Body of pancreas (tissue), 4 donors: ENCODE measurements around the gene INHBC. TPM values are rescaled to one million over a fixed set of nuclear protein-coding genes. Genes with fewer than 3 reads are reported as not detected.
"Not testable (repeated sequence)": the region's sequence is repeated elsewhere in the genome, so short reads cannot be mapped to it uniquely, and the experiment has no call there.

Experiments
- ATAC-seq: fragments of 150-250 bp; one replicate; pipeline ENCODE4 v1.9.1; 2016
- DNase-seq, 4 donors: peaks; one replicate each; pipeline ENCODE4 v3.0.0-alpha.2; 2019
- H3K27ac ChIP-seq, 4 donors: fragments of 200-600 bp; sonication (generic); 1 replicate in 3 of 4; 2 replicates in 1 of 4; pipeline versions ENCODE4 v1.5.1 to v1.6.1; 2016 to 2019; ENCODE audit warnings: mild to moderate bottlenecking in 1 of 4, mixed read lengths in 1 of 4, moderate library complexity in 1 of 4
- H3K27me3 ChIP-seq, 2 donors: fragments of 200-600 bp; sonication (generic); one replicate each; pipeline ENCODE4 v1.6.0; 2016; ENCODE audit warnings: mild to moderate bottlenecking in 1 of 2
- H3K36me3 ChIP-seq, 2 donors: fragments of 200-600 bp; sonication (generic); replicated peaks in 1 of 2; 2 replicates each; pipeline ENCODE4 v1.5.1; 2016; ENCODE audit warnings: low read depth in 2 of 2; ENCODE audit not compliant: insufficient read depth in 1 of 2
- H3K4me1 ChIP-seq: fragments of 200-600 bp; sonication (generic); one replicate; pipeline ENCODE4 v1.6.0; 2016
- H3K4me3 ChIP-seq, 2 donors: fragments of 200-600 bp; sonication (generic); 1 replicate in 1 of 2; 2 replicates in 1 of 2; pipeline ENCODE4 v1.5.1; 2016 to 2019
- H3K9me3 ChIP-seq, 3 donors: fragments of 200-600 bp; sonication (generic); 1 replicate in 2 of 3; 2 replicates in 1 of 3; pipeline ENCODE4 v1.5.1; 2016
- CTCF ChIP-seq, 7 experiments: fragments of 450-650 bp in 4 of 7; fragments of 200-600 bp in 3 of 7; sonication (generic) in 3 of 7; IDR thresholded peaks; one replicate each; pipeline ENCODE4 v1.5.1; 2016 to 2019; ENCODE audit warnings: antibody characterized with exemption in 7 of 7
- POLR2A ChIP-seq, 3 donors: fragments of 450-650 bp; IDR thresholded peaks; one replicate each; pipeline ENCODE4 v1.6.1; 2016; ENCODE audit warnings: antibody characterized with exemption in 3 of 3, mild to moderate bottlenecking in 2 of 3
- WGBS, 2 donors: methylation state at CpG; one replicate each; pipeline ENCODE4 v1.1.5; 2017; 5-methylcytosine and 5-hydroxymethylcytosine counted together
- intact Hi-C: fragments of 100-400 bp; cut with DNase I; formaldehyde crosslinking; loops from one replicate; pipeline ENCODE4 v1.15.1; 2023
- total RNA-seq, 2 donors: library from RNA; depleted of rRNA; stranded (reverse); fragments of >200 nt; gene quantifications; one replicate each; pipeline ENCODE4 v1.1.0, GENCODE V29; 2016

The INHBC gene
- total RNA-seq, 2 donors from 2014 or later: not detected

- no peaks in the 10 kb centered on the region for H3K27me3 ChIP-seq
- ATAC-seq: no peak
- no peaks in the 10 kb centered on the region for H3K9me3 ChIP-seq
- H3K4me3 ChIP-seq: no peak overlapping the region
- no peak overlapping the region for H3K27ac ChIP-seq
- WGBS, 2 donors: 53 to 95% methylated on average over 1 of the region's 1 CpG
- intact Hi-C loops: no loop called here
- TF ChIP-seq POLR2A (IDR thresholded peaks at IDR 0.05): no peak
- TF ChIP-seq CTCF (IDR thresholded peaks at IDR 0.05): no peak
- DNase-seq: no peak
- no peaks in the 10 kb centered on the region for H3K4me1 ChIP-seq
- H3K36me3 ChIP-seq: no peaks in the 10 kb centered on the region
These were observed 7.4 kb downstream of the INHBC start for GRCh38 chr12:57441846-57442427.

DNA sequence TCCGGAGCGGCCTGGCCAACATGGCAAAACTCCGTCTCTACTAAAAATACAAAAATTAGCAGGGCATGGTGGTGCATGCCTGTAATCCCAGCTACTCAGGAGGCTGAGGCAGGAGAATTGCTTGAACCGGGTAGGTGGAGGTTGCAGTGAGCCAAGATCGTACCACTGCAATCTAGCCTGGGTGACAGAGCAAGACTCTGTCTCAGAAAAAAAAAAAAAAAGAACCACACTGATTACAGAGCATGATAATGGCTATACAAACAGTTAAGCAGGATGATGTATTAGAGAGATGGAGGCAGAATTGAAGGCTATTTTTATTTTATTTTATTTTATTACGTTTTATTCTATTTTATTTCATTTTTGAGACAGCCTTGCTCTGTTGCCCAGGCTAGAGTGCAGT lies 9.8 kb downstream of the INHBC start:
- DNase-seq, H3K27me3 ChIP-seq, H3K4me3 ChIP-seq, H3K36me3 ChIP-seq, intact Hi-C loops, ATAC-seq, H3K9me3 ChIP-seq, H3K27ac ChIP-seq, H3K4me1 ChIP-seq: not testable (repeated sequence)
- 72 to 73% methylated on average over 6 of the region's 6 CpGs for WGBS, 2 donors

DNA sequence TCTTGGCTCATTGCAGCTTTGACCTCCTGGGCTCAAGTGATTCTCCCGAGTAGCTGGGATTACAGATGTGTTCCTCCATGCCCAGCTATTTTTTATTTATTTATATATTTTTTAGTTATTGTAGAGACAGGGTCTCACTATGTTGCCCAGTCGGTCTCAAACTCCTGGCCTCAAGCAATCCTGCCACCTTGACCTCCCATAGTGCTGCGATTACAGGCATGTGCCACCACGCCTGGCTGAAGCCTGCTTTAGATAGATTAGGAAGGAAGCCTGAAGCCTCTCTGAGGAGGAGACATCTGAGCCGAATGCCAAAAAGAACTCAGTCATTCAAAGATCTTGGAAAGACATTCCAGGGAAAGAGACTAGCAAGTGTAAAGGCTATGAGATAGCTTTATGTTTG lies 10.2 kb downstream of the INHBC start:
- 68 to 87% methylated on average over 5 of the region's 5 CpGs for WGBS, 2 donors
- no peaks in the 10 kb centered on the region for H3K9me3 ChIP-seq
- no peak for ATAC-seq
- H3K4me3 ChIP-seq: no peak overlapping the region
- no peak for TF ChIP-seq POLR2A (IDR thresholded peaks at IDR 0.05)
- TF ChIP-seq CTCF (IDR thresholded peaks at IDR 0.05): no peak
- intact Hi-C loops: no loop called here
- no peaks in the 10 kb centered on the region for H3K36me3 ChIP-seq
- DNase-seq: no peak
- H3K27me3 ChIP-seq: no peaks in the 10 kb centered on the region
- no peak overlapping the region for H3K27ac ChIP-seq
- H3K4me1 ChIP-seq: no peaks in the 10 kb centered on the region

DNA sequence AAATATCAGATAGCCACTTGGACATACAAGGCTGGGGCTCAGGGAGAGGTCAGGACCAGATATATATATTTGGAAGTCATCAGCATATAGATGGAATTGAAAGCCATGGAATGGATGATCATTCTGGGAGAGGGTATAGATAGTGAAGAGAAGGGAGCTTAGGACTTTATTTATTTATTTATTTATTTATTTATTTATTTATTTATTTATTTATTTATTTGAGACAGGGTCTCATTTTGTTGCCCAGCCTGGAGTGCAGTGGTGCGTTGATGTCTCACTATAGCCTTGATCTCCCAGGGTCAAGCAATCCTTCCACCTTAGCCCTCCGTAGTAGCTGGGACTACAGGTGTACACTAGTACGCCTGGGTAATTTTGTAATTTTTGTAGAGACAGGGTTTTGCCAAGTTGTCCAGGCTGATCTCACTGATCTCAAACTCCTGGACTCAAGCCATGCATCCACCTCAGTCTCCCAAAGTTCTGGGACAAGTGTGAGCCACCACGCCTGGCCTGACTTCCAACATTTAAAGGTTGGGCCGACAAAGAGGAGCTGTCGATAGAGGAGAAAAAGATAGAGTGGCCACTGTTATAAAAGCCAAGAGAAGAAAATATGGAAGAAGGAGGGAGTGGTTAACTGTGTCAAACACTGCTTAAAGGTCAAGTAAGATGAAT lies 11.8 kb downstream of the INHBC start:
- H3K4me3 ChIP-seq: no peak overlapping the region
- no peak for ATAC-seq
- intact Hi-C loops: no loop called here
- peaks cover 5% of the 10 kb centered on the region for H3K4me1 ChIP-seq
- no peaks in the 10 kb centered on the region for H3K36me3 ChIP-seq
- H3K27ac ChIP-seq: no peak overlapping the region
- 91 to 94% methylated on average over 6 of the region's 6 CpGs for WGBS, 2 donors
- TF ChIP-seq POLR2A (IDR thresholded peaks at IDR 0.05) (no peak), CTCF (IDR thresholded peaks at IDR 0.05) (no peak)
- no peak for DNase-seq
- no peaks in the 10 kb centered on the region for H3K9me3 ChIP-seq
- H3K27me3 ChIP-seq: no peaks in the 10 kb centered on the region

DNA sequence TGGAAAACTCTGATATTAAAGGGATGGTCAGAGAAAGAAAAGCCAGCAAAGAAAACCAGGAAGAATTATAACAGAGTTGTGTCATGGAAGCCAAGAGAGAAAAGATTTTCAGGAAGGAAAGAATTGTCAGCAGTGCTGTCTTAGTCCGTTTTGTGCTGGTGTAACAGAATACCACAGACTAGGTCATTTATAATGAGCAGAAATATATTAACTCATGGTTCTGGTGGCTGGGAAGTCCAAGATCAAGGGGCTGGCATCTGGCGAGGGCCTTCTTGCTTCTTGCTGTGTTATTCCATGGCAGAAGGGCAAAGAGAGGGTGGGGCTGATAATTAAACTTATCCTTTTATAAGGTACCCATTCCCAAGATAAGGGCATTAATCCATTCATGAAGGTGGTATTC lies 14.1 kb downstream of the INHBC start:
- Histone ChIP-seq H3K4me1 (peaks cover 9% of the 10 kb centered on the region), H3K9me3 (no peaks in the 10 kb centered on the region), H3K4me3 (no peak overlapping the region), H3K27ac (no peak overlapping the region), H3K27me3 (no peaks in the 10 kb centered on the region), H3K36me3 (no peaks in the 10 kb centered on the region)
- intact Hi-C loops: no loop called here
- no peak for DNase-seq
- TF ChIP-seq CTCF (IDR thresholded peaks at IDR 0.05): no peak
- no peak for TF ChIP-seq POLR2A (IDR thresholded peaks at IDR 0.05)
- no peak for ATAC-seq
- 60 to 80% methylated on average over 2 of the region's 2 CpGs for WGBS, 2 donors
